Measurements from ENCODE around the gene GPC6. TPM values are rescaled to one million over a fixed set of nuclear protein-coding genes. Genes with fewer than 3 reads are reported as not detected.

Gene GPC6
- total RNA-seq, 3 donors from 2014 or later (not counting 1 experiment from before 2014, with no cell fraction given): not detected

DNA sequence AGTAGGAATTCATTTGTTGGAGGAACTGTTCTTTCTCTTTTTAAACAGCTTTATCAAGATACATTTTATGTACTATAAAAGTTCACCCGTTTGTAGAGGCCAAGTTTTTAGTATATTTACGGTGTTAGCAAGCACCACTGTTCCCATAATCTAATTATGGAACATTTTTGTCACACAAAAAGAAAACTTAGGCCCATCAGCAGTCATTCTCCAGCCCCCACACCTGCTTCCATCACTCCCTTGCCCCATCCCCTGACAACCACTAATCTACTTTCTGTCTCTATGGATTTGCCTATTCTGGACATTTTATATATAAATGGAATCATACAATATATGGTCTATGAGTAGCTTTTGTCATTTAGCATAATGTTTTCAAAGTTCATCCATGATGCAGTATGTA, 787.9 kb downstream of the GPC6 start:
- Mint-ChIP-seq H3K27ac (no peak overlapping the region), H3K4me3 (no peak overlapping the region), H3K9me3 (no peaks in the 10 kb centered on the region), H3K27me3 (ENCODE audit: low read depth in 2 of 2) (no peaks in the 10 kb centered on the region), H3K4me1 (no peaks in the 10 kb centered on the region), H3K36me3 (no peaks in the 10 kb centered on the region)
- Histone ChIP-seq H3K4me1 (ENCODE audit: control insufficient read depth, insufficient read depth, low read length) (no peaks in the 10 kb centered on the region), H3K4me3 (ENCODE audit: low read length) (no peak overlapping the region), H3K27ac (ENCODE audit: low read length) (no peak overlapping the region), H3K36me3 (ENCODE audit: control insufficient read depth, insufficient read depth, low read length) (no peaks in the 10 kb centered on the region), H3K27me3 (ENCODE audit: control insufficient read depth, insufficient read depth, low read length) (no peaks in the 10 kb centered on the region), H3K9me3 (ENCODE audit: control insufficient read depth, insufficient read depth, low read length) (peaks cover 4% of the 10 kb centered on the region)
- intact Hi-C loops (cut with micrococcal nuclease): no loop called here
- ATAC-seq (no peak), DNase-seq (no peak)
- 93% methylated on average over 2 of the region's 2 CpGs for WGBS (ENCODE audit: insufficient coverage)
- TF ChIP-seq, protein P1, sequence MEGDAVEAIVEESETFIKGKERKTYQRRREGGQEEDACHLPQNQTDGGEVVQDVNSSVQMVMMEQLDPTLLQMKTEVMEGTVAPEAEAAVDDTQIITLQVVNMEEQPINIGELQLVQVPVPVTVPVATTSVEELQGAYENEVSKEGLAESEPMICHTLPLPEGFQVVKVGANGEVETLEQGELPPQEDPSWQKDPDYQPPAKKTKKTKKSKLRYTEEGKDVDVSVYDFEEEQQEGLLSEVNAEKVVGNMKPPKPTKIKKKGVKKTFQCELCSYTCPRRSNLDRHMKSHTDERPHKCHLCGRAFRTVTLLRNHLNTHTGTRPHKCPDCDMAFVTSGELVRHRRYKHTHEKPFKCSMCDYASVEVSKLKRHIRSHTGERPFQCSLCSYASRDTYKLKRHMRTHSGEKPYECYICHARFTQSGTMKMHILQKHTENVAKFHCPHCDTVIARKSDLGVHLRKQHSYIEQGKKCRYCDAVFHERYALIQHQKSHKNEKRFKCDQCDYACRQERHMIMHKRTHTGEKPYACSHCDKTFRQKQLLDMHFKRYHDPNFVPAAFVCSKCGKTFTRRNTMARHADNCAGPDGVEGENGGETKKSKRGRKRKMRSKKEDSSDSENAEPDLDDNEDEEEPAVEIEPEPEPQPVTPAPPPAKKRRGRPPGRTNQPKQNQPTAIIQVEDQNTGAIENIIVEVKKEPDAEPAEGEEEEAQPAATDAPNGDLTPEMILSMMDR (IDR thresholded peaks at IDR 0.05): no peak

DNA sequence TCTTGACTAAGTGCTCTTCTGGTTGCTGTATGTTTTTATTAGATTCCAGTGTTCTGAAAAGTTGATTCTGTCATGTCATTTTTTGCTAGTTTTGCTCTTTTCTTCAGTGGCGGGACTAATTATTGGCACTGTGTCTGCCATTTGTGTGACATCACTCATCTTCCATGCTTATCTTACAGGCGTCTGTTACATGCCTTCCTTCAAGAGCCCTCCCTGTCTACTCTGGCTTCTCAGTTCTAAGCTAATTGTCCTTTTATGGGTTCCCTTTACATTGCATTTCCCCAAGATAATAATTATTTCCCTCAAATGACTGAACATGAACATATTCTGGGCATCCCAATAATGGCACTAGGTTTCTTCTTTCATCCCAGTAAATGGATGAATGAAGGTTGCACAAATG, 793.8 kb downstream of the GPC6 start:
- Histone ChIP-seq H3K4me1 (ENCODE audit: control insufficient read depth, insufficient read depth, low read length) (no peaks in the 10 kb centered on the region), H3K4me3 (ENCODE audit: low read length) (no peak overlapping the region), H3K9me3 (ENCODE audit: control insufficient read depth, insufficient read depth, low read length) (peaks cover 4% of the 10 kb centered on the region), H3K36me3 (ENCODE audit: control insufficient read depth, insufficient read depth, low read length) (no peaks in the 10 kb centered on the region), H3K27me3 (ENCODE audit: control insufficient read depth, insufficient read depth, low read length) (no peaks in the 10 kb centered on the region), H3K27ac (ENCODE audit: low read length) (no peak overlapping the region)
- no peaks in the 10 kb centered on the region for H3K27me3 Mint-ChIP-seq (ENCODE audit: low read depth in 2 of 2)
- H3K36me3 Mint-ChIP-seq: no peaks in the 10 kb centered on the region
- intact Hi-C loops (cut with micrococcal nuclease): no loop called here
- H3K4me1 Mint-ChIP-seq: no peaks in the 10 kb centered on the region
- H3K27ac Mint-ChIP-seq: no peak overlapping the region
- ATAC-seq (no peak), DNase-seq (no peak)
- TF ChIP-seq, protein P1 (IDR thresholded peaks at IDR 0.05): no peak
- WGBS (ENCODE audit: insufficient coverage): 93% methylated on average over 2 of the region's 2 CpGs
- peaks cover 0 to 9% of the 10 kb centered on the region in 2 donors for H3K9me3 Mint-ChIP-seq
- no peak overlapping the region for H3K4me3 Mint-ChIP-seq

DNA sequence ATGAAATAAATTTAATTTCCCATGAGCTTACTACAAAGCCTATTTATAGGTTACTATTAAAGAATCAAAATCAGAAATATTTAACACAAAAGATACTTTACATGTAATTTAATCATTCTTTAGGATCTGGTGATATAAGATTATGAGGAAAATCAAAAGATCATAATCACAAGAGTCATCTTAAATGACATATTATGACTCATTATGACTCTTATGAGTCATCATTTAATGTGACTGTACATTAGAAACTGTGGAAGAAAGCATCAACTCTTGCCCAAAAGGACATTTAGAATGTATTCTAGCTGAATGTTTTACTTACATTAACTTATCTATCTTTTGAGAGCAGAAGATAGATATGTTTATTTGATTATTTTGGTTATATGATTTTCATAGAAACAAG, 794.2 kb downstream of the GPC6 start:
- no peak overlapping the region for H3K4me3 Mint-ChIP-seq
- H3K27me3 Mint-ChIP-seq (ENCODE audit: low read depth in 2 of 2): no peaks in the 10 kb centered on the region
- DNase-seq (no peak), ATAC-seq (no peak)
- H3K9me3 Mint-ChIP-seq: peaks cover 0 to 9% of the 10 kb centered on the region in 2 donors
- no peak overlapping the region for H3K27ac Mint-ChIP-seq
- intact Hi-C loops (cut with micrococcal nuclease): no loop called here
- peaks cover 4% of the 10 kb centered on the region for H3K9me3 ChIP-seq (ENCODE audit: control insufficient read depth, insufficient read depth, low read length)
- TF ChIP-seq, protein P1 (IDR thresholded peaks at IDR 0.05): no peak
- H3K4me3 ChIP-seq (ENCODE audit: low read length): no peak overlapping the region
- no peaks in the 10 kb centered on the region for H3K27me3 ChIP-seq (ENCODE audit: control insufficient read depth, insufficient read depth, low read length)
- no peaks in the 10 kb centered on the region for H3K4me1 Mint-ChIP-seq
- no peaks in the 10 kb centered on the region for H3K36me3 ChIP-seq (ENCODE audit: control insufficient read depth, insufficient read depth, low read length)
- no peaks in the 10 kb centered on the region for H3K4me1 ChIP-seq (ENCODE audit: control insufficient read depth, insufficient read depth, low read length)
- no peaks in the 10 kb centered on the region for H3K36me3 Mint-ChIP-seq
- no peak overlapping the region for H3K27ac ChIP-seq (ENCODE audit: low read length)

DNA sequence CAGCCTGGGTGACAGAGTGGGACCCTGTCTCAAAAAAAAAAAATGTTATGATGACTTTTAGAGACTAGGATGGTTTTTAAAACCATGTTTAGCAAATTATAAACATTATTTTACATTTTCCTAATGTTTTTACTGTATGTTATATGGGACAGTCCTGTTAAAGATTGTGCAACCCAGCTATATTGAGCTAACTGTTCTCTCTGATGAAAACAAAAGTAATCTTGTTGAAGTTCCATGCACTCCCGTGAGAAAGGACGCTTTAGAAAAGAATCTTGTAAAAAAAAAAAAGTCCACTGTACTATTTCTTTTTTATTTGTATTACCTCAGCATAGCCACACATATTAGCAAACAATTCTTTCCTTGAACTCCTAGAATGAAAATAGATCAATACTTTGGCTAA, 801.6 kb downstream of the GPC6 start:
- 92% methylated on average over 2 of the region's 2 CpGs for WGBS (ENCODE audit: insufficient coverage)
- Mint-ChIP-seq H3K9me3 (peaks cover 0 to 2% of the 10 kb centered on the region in 2 donors), H3K27ac (no peak overlapping the region), H3K27me3 (ENCODE audit: low read depth in 2 of 2) (peaks cover 0 to 2% of the 10 kb centered on the region in 2 donors), H3K36me3 (no peaks in the 10 kb centered on the region), H3K4me3 (no peak overlapping the region), H3K4me1 (no peaks in the 10 kb centered on the region)
- Histone ChIP-seq H3K4me1 (ENCODE audit: control insufficient read depth, insufficient read depth, low read length) (no peaks in the 10 kb centered on the region), H3K36me3 (ENCODE audit: control insufficient read depth, insufficient read depth, low read length) (no peaks in the 10 kb centered on the region), H3K9me3 (ENCODE audit: control insufficient read depth, insufficient read depth, low read length) (no peaks in the 10 kb centered on the region), H3K27ac (ENCODE audit: low read length) (no peak overlapping the region), H3K4me3 (ENCODE audit: low read length) (no peak overlapping the region), H3K27me3 (ENCODE audit: control insufficient read depth, insufficient read depth, low read length) (no peaks in the 10 kb centered on the region)
- ATAC-seq (no peak), DNase-seq (no peak)
- TF ChIP-seq, protein P1 (IDR thresholded peaks at IDR 0.05): no peak
- intact Hi-C loops (cut with micrococcal nuclease): no loop called here

All from natural killer cell (primary cell).